ENCODE data around the gene RSBN1.

The RSBN1 gene

DNA sequence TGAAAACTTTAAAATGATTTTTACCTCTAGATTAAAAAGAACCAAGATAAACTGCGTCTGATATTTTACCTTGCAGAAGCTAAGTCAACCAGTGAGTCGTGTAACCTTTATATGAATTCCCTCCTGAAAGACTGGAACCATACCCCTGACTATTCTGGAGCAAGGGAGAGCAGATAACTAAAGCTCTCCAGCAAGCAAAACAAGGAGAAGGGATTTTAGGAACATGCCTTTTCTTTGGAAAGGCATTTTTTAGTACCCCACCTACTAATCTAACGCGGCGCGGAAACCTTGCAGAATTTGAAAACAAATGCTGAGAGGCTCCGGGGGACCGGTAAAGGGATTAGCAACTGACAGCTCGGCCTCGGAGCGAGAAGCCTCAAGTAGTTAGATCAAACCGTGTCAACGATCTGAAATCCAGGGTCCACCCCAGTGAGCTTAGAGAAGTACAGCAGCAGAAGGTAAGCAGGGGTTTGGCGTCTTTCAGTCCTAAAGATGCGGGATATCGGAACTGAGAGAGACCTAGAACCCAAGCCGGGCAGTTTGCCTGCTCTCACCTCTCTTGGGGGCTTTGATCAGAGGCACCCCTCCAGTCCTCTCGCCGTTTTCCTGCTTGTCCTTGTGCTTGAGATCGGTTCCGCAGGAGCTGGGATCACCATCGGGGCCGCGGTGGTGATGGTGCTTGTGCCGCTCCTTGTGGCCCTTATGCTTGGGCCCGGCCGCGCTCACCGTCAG is 954 bp downstream of the RSBN1 start:
- no peak for DNase-seq

DNA sequence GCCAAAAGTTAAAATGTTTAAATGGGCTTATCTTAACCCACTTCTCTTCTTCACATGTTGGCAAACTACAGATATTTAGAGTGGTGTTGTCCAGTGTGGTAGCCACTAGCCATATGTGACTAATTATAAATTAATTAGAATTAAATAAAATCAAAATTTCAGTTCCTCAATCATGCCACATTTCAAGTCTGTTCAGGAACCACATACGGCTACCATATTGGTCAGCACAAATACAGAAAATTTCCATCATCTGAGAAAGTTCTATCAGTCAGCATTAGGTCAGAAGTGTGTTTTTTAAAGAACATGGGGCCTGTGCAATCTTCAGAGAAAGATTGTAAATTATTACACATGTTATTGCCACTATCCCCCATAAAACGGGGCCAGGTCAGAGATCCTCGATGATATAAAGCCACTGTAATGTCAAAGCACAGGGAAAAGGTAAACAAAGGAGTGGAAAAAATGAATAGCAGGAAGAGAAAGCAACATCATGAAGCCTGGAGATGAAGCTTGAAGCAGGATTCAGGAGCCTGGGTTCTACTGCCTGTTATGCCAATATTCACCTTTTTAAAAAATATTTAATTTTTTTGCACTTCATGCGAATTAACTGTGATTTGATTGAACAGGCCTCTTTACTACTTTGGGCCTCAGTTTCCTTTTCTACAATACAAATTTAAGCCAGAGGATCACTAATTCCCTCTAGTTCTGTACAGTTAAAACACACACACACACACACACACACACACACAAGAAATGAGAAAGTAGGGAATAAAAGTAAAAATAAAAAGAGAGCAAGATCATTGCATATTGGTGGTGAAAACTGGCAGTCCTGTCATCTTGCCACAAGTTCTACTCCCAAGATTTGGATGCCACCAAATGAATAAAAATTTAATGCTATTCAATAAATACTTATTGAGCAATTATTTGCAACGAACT is 2.3 kb downstream of the RSBN1 start:
- DNase-seq = no peak

DNA sequence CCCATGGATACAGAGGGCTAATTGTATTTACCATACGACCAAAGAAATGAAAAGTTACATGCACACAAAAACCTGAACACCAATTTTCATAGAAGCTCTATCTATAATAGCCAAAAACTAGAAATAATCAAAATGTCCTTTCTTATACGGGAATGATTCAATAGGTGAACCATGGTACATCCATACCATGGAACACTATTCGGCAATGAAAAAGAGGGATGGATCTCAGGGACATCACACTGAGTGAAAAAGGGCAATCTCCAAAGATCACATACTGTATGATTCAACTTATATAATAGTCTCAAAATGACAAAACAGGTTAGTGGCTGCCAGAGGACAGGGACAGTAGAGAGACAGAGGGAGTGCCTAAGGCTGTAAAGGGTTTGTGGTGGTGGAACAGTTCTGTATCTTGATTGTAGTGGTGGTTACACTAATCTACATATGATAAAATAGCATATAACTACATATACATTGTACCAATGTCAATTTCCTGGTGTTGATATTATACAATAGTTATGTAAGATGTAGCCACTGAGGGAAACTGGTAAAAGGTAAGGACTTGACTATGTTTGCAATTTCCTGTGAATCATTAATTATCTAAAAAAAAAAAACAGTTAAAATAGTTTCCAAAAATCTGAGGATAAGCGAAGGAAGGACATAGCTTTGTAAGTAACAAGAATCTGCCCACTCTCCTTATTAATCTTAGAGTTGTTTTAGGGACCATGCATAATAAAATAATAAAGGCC is 3.7 kb downstream of the RSBN1 start:
- no peak for DNase-seq

DNA sequence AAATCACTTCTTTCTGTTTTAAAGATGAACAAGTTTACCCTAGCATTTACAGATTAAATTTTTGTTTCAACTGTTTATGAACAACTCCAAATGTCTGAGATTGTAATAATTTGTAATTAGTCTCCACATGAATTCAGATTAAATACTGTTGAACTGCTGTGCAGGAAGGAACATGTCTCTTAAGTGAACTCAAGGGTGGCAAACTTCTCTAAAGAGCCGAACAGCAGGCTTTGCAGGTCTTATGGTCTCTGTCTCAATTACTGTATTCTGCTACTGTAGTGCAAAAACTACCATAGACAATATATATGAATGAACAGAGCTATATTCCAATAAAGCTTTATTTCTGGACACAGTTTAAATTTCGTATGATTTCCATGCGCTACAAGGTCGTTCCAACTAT is 6.6 kb downstream of the RSBN1 start:
- no peak for DNase-seq

DNA sequence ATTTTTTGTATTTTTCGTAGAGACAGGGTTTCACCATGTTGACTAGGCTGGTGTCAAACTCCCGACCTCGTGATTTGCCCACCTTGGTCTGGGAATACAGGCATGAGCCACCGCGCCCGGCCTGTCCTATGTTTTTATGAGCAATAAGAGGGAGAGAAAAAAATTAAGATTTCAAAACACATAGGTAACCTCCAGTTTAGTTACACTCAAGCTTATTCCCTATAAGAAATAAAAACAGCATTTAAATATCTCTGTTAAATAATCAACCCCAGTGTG is 7.1 kb downstream of the RSBN1 start:
- no peak for DNase-seq

DNA sequence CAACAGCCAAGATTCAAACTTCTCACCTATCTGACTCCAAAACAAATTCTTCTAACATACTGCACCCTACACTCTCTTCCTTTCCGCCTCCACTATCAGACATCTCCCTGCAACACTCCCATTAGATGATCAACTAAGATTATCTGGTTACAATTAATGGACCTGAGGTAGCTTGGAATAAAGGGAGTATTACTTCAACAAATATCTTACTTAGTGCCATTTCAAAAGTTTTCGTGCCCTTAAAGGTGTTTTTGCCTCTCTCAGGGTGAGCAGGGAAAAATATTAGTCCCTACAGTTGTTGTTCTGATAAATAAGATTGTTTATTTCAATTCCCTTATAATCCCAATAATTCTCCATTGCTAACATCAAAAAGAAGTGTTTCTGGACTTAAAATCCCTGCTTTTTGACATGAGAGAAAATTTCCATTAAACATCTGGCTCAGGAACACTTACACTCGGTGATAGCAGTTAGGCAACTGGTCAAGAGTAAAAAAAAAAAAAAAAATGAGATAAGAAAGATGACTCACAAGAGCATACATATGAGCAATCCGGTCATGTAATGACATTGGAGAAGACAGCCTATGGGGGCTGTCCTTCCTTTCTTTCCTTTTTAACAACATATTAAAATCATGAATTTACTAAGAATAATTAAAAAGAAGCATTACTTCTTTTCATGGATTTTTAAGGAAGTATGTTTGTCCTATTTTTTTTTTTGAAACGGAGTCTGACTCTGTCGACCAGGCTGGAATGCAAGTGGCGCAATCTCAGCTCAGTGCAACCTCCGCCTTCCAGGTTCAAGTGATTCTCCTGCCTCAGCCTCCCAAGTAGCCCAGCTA is 7.6 kb downstream of the RSBN1 start:
- DNase-seq = no peak

DNA sequence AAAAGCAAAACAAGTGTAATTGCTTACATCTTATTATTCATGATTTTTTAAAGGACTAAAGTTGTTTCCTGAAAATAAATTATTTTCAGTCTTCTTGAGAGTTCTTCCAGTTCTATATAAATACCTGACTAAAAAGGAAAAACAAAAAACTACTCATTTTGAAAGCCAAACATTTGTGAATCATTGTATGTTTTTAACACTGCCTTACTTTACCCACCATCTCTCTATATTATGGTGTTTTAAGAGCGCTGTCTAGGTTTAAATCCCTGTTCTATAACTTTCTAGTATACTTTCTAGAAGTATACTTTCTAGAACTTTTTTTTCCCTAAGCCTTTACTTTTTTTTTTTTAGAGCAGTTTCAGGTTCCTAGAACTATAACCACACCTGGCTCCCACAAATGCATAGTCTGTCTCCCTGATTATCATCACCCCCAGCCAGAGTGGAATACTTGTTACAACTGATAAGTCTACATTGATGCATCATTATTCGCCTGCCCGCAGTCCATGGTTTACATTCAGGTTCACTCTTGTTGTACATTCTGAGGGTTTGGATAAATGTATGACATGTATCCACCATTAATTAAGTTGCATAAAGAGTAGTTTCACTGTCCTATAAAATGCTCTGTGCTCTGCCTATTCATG is 9.8 kb downstream of the RSBN1 start:
- DNase-seq = no peak

DNA sequence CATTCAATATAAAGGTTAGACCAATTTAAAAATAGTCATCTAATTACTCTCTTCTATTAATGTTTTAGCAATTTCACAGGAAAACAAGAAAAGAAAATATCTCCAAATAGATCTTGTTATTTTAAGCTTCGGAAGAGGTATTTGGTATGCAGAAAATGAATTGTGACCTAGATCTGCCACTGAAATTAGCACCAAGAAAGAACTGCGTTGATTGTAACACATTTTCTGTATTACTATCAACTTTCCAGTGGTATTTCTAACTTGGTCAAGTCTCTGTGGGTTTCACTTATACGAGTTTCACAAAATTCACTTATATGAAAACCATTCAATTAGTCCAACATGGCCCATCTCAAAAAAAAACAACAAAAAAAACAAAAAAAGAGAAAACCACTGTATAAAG is 11.8 kb downstream of the RSBN1 start:
- DNase-seq = no peak

DNA sequence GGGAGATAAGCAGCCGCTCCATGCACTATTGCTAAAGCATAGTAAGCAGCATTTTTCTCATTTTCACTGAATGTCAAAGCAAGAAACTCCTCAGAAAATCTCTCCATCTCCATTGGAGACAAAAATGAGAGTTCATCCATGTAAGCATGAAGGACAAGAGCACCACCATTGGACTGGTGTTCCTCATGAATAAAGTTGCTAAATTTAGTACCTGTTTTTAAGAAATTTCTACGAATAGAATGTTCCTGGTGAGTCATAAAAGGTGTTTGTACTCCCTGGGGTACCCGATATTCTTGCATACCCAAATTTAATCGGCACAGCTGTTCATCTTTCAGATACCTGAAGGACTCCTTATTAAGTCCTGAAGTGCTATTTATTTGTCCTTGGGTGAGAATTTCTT is 14.8 kb downstream of the RSBN1 start:
- no peak for DNase-seq

DNA sequence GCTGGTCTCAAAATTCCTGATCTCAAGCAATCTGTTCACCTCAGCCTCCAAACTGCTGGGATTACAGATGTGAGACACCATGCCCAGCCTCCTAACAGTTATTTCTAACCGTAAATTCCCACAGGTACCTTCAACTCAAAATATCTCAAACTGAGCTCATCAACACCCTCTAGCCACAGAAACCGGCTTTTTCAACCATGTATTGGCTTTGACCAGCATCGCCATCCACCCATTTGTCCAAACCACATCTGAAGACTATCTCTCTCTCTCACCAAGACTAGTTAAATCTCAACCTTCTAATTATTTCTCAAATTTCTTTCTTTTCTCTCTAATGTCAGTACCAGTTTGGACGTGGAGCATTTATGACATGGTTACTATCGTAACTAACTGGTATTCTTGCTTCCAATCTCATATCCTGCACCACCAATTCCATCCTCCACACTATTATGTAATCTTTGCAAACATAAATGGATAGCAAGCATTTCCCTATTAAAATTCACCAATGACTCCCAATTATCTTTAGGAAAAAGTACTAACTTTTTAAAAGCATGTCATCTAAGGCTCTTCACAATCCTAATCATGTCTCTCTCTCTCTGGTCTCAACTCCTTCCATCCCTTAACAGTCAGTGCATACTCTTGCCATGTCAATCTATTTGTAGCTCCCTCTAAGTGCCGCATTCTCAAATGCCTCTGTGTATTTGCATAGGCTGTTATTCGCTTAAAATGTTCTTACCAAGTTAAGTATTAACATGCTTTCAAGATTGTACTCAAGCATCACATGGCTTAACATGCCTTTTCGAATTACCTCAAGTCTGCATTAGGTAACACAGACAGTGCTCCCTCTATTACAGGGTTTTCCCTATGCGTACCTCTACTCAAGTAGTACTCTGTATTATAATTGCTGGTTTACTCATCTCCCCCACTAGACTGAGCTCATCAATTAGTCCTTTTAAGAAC is 18.1 kb downstream of the RSBN1 start:
- no peak for DNase-seq

DNA sequence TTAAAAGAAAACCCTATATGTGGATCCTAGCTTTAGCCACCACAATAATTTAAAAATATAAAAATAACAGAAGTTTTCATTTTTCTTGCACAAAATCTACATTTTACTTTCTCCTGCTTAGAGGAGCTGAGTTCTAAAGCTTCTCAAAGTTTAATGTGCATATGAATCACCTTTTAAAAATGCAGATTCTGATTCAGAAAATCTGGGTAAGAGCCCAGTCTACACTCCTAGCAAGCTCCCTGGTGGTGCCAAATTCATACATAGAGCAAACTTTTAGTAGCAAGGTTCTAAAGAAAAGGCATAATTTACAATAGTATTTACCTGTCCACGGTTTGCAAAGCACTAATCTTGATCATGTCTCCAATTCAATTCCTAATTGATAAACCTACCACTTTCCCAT is 19.3 kb downstream of the RSBN1 start:
- DNase-seq = no peak

DNA sequence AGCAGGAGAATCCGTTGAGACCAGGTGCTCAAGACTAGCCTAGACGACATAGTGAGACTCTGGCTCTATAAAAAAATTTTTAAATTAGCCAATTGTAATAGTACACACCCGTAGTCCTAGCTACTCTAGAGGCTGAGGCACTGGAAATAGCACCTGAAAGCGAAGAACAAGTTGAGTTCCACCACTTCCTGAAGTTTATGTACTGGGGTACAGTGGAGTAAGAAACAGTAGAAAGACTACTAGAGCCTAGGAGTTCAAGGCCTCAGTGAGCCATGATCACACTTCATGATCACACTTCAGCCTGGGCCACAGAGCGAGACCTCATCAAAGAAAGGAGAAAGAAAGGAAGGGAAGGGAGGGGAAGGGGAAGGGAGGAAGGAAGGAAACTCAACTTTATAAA is 19.8 kb downstream of the RSBN1 start:
- no peak for DNase-seq

DNA sequence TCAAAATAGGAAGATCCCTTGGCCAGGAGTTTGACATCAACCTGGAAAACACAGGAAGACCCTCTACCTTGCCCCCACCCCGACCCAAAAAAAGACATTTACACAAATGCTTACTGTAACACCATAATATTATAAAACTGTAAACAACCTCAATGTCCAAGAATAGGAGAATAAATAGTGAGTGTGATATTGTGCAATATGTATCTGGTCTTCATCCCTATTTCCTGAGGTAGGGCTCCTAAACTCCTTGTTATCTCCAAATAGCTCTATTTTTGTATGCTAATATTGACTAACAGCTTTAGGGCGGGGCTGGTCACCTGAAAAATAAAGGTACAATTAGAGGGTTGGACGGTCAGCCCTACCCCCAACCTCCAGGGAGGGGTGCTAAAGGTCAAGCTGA is 23.5 kb downstream of the RSBN1 start:
- DNase-seq = no peak

DNA sequence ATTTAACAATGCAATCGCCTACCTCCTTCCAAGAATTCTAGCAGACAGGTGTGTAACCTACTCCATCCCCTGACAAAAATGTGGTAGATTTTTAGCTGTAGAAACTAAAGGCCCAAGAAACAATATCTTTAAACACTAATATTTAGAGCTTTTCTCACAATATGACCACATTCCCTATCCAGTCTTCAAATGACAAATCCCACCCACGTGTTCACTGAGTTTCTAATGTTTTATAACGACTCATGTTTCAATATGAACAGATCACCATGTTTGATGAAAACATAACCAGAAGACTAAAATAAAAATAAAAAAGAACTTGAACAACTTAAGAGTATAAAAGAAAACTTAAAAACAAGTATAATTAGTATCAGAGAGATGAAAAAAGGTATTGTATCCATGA is 24.6 kb downstream of the RSBN1 start:
- DNase-seq = no peak

DNA sequence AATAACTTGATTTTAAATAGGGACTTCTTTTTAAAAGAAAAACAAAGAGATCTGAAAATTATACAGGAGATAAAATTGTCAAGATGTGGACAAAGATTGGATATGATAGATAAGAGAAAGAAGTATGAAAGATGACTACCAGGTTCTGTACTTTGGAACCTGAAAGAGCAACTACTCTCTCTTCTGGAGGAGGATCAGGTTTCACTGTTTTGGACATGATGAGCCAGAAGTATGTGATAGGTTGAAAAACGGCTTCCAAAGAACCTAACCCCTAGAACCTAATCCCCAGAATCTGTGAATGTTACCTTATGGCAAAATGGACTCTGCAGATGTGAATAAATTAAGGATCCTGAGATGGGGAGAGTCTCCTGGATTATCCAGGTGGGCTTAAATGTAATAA is 26.2 kb downstream of the RSBN1 start:
- no peak for DNase-seq

DNA sequence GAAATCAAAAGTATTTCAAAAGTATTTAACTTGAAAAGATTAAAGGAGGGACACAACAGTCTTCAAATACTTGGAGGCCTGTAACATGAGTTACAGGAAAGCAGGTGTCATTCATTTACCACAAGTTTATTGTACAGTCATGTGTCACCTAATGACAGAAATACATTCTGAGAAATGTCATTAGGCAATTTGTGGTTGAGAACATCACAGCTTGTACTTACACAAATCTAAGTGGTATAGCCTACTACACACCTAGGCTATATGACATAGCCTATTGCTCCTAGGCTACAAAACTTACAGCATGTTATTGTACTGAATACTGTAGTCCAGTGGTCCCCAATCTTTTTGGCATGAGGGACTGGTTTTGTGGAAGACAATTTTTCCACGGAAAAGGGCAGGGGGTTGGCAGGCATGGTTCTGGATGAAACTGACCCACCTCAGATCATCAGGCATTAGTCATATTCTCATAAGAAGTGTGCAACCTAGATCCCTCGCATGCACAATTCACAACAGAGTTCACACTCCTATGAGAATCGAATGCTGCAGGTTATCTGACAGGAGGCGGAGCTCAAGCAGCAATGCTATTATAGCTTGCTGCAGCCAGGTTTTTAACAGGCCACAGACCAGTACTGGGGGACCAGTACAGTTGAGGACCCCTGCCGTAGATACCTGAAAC is 28.0 kb downstream of the RSBN1 start:
- DNase-seq = no peak

DNA sequence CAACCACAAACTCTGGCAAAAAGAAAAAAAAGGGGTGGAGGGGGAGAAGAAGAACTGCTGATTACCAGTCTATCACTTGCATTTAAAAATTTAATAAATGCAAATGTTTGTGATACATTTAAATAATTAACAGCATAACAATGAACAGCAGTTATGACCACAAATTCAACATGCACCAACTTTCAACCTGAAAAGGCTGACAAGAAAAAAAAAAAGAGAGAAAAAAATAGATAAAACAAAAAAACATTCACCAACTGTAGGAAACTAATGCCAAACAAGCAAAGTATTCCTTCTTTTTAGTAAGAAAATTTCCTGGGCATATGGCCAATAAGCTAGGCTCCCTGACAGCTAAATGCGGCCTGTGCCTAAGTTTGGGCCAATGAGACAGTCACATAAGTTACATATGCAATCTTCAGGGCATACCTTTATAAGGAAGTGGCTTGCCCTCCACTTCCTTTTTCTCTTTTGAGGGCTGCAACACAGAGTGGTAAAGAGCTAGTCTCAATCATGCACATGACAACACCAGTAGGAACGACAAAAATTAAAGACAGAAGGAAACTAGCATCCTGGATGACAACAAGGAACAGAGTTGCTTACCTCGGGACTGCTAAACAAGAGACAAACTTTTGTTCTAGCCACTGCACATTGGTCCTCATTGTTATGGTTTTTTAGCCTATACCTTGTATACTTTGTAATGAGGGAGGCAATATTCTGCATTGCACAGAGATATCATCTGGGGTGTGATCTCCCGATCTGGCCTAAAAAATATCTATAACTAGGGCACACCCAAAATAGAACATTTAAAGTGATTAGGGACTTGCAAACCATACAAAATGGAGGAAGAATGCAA is 28.8 kb downstream of the RSBN1 start:
- DNase-seq = no peak

DNA sequence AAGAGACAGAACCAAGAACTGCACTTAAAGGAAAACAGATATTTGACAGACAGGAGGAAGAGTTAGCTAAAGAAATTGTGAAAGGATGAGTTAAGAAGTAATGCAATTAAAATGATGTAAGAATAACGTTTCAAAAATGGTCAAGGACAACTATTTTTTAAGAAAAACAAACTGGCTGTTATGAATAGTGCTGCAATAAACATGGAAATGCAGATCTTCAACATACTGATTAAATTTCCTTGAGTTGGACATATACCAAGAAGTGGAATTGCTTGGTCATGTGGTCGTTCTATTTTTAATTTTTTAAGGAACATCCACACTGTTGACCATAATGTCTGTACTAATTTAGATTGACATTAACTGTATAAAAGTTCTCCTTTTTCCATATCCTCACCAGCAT is 29.9 kb downstream of the RSBN1 start:
- DNase-seq = no peak

DNA sequence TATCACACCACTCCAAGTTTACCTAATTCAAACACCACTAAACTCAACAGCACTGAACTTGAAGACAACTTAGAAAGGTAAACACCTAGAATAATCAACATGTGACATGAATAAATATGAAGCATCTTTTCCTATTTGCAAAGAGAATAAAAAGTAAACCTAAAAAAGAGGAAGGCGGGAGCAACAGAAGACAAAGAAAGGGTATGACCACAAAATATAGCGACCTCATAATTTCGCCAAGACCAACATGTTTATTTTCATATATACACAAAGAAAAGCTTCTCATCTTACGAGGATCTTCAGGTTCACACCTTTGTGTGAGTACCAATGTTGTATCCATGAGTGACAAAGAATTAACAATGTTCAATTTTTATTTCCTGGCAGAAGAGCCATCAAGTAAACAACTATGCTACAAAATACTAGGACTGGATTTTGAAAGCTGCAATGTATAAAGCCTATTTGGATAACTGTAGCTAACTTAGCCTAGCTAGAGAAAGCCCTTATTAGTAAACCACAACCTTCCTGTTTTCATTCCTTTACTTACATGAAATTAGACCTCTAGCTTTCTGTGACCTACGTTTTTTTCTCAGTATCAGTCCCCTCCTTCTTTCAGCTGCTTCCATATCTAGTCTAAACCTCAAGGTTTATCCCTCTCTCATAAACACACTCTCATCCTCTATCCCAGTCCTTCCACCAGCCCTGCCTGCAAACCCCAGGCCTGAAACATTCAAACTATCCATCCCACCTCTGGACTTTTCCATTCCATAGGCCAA is 31.7 kb downstream of the RSBN1 start:
- DNase-seq = no peak

Data from NCI-H1436 (cell line).